HepG2 (cell line): ENCODE data around the gene PDZD7. TPM values are rescaled to one million over a fixed set of nuclear protein-coding genes. Genes with fewer than 3 reads are reported as not detected.
A peak's percentile ranks its signal among the peaks of the same experiment; 100 is the strongest.

Source experiments
- ARID3A ChIP-seq: IDR thresholded peaks from 2 replicates; pipeline ENCODE4 v1.6.1; 2012; ENCODE audit warnings: low read depth, low read length, improper control_type of control experiment
- CREB3 ChIP-seq: sonication (generic); formaldehyde crosslinking; IDR thresholded peaks from 2 replicates; pipeline ENCODE4 v1.5.0; 2020; ENCODE audit warnings: missing genetic modification reagents
- FOXK1 ChIP-seq: sonication (generic); formaldehyde crosslinking; IDR thresholded peaks from 2 replicates; pipeline ENCODE4 v1.4.0; 2020; ENCODE audit warnings: low read depth, missing genetic modification reagents, borderline replicate concordance
- GMEB2 ChIP-seq: IDR thresholded peaks from 2 replicates; pipeline ENCODE4 v1.6.1; 2016; ENCODE audit warnings: missing biosample characterization, missing genetic modification reagents, low read depth
- HBP1 ChIP-seq: IDR thresholded peaks from 2 replicates; pipeline ENCODE4 v1.6.1; 2016; ENCODE audit warnings: low read depth, control low read depth
- KLF12 ChIP-seq: sonication (generic); formaldehyde crosslinking; IDR thresholded peaks from 2 replicates; pipeline ENCODE4 v1.4.0; 2020; ENCODE audit warnings: missing genetic modification reagents, borderline replicate concordance
- NFIB ChIP-seq: sonication (generic); formaldehyde crosslinking; IDR thresholded peaks from 2 replicates; pipeline ENCODE4 v1.9.0; 2021; ENCODE audit warnings: missing genetic modification reagents, mild to moderate bottlenecking, borderline replicate concordance
- PBX2 ChIP-seq: IDR thresholded peaks from 2 replicates; pipeline ENCODE4 v1.6.1; 2016; ENCODE audit warnings: control low read depth
- PTBP1 ChIP-seq: fragments of 200-400 bp; formaldehyde crosslinking; IDR thresholded peaks from 2 replicates; pipeline ENCODE4 v1.6.1; 2018; ENCODE audit warnings: low read length, low read depth; ENCODE audit not compliant: poor library complexity, severe bottlenecking
- RFXAP ChIP-seq: sonication (generic); formaldehyde crosslinking; IDR thresholded peaks from 2 replicates; pipeline ENCODE4 v1.4.0; 2020; ENCODE audit warnings: missing genetic modification reagents, borderline replicate concordance
- SKIL ChIP-seq: sonication (generic); formaldehyde crosslinking; IDR thresholded peaks from 2 replicates; pipeline ENCODE4 v1.8.0; 2022; ENCODE audit warnings: missing genetic modification reagents, mild to moderate bottlenecking, moderate library complexity, borderline replicate concordance
- SRSF1 ChIP-seq: fragments of 200-400 bp; formaldehyde crosslinking; optimal IDR thresholded peaks from 2 replicates; pipeline ENCODE3; 2017; ENCODE audit warnings: mild to moderate bottlenecking, low read depth, low read length, moderate library complexity
- TIGD3 ChIP-seq: sonication (generic); formaldehyde crosslinking; IDR thresholded peaks from 2 replicates; pipeline ENCODE4 v1.5.1; 2020; ENCODE audit warnings: mild to moderate bottlenecking, missing genetic modification reagents, borderline replicate concordance
- ZSCAN9 ChIP-seq: IDR thresholded peaks from 2 replicates; pipeline ENCODE4 v1.6.1; 2016; ENCODE audit warnings: borderline replicate concordance
- polyA plus RNA-seq, 8 experiments: library from polyadenylated mRNA; depleted of rRNA in 3 of 8; stranded (reverse) in 7 of 8; unstranded in 1 of 8; fragments of >200 nt; fragmentation: Illumina TruSeq in 4 of 8; extraction: Trizol in 4 of 8; gene quantifications; 2 replicates each; pipeline versions ENCODE4 v1.2.1 to v1.2.3, GENCODE V29; 2011 to 2016; ENCODE audit warnings: low read depth in 4 of 8, missing spikeins in 1 of 8, mixed read lengths in 1 of 8; ENCODE audit not compliant: insufficient read depth in 1 of 8
- total RNA-seq, 5 experiments: library from RNA; depleted of rRNA; stranded (reverse); fragments of >200 nt; fragmentation: Illumina TruSeq; extraction: Trizol; gene quantifications; 2 replicates each; pipeline ENCODE4 v1.2.3, GENCODE V29; 2016; ENCODE audit warnings: low read depth in 1 of 5

PDZD7 gene
- total and polyA plus RNA-seq, 2 of the 13 experiments (the other 11 are each of a cell fraction or from before 2014, with no cell fraction given) = 0.58 to 0.73 TPM

GRCh38 chr10:100997360-100998182 lies 33.4 kb downstream of the PDZD7 start (continued):
- TF ChIP-seq SRSF1 (peak; percentile 84), NFIB (no peak), PTBP1 (peak; percentile 24), KLF12 (CRISPR knock-in tag) (no peak), GMEB2 (CRISPR knock-in tag) (no peak), FOXK1 (no peak; the same call in 1 of the 2 replicates), SKIL (CRISPR knock-in tag) (no peak), TIGD3 (CRISPR knock-in tag) (no peak; the same call in 1 of the 2 replicates), RFXAP (0 out of 2 replicates have a peak, but pooled peaks have one; percentile 24), ARID3A (no peak), PBX2 (CRISPR knock-in tag) (no peak), ZSCAN9 (CRISPR knock-in tag) (no peak), HBP1 (CRISPR knock-in tag) (no peak), CREB3 (CRISPR knock-in tag) (no peak)
